ENCODE results near the gene ASTN2. TPM values are rescaled to one million over a fixed set of nuclear protein-coding genes. Genes with fewer than 3 reads are reported as not detected.

Gene ASTN2
- total and polyA plus RNA-seq, 7 donors = 0.60 to 7.5 (median 2.2) TPM

DNA sequence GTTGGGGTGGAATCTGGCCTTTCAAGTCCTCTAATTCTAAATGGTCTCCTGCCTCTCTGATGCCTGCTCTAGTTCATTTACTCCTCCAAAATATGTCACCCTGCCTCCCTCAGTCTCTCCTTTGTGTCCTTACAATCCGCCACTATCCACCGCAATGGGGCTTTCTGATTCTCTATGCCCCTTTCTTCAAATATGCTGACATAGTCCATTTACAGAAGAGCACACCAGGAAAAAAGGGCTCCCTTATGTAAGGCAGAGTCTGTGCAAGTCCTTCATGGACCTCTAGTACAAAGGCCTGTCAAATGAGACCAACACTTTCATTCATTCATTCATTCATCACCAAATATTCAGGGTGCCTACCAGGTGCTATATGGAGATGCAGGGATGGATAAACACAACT, 2.0 kb upstream of the ASTN2 start:
- WGBS, 2 donors = 92 to 95% methylated on average over 2 of the region's 2 CpGs
- intact Hi-C loops (cut with DNase I) = no loop called here
- Histone ChIP-seq H3K36me3 (no peaks in the 10 kb centered on the region), H3K4me1 (peaks cover 0 to 26% (median 20%) of the 10 kb centered on the region in 4 donors), H3K4me3 (no peak overlapping the region), H3K27me3 (peaks cover 33 to 83% (median 33%) of the 10 kb centered on the region in 3 donors), H3K9me3 (no peaks in the 10 kb centered on the region), H3K27ac (no peak overlapping the region)
- no peak for DNase-seq
- TF ChIP-seq, protein P1, sequence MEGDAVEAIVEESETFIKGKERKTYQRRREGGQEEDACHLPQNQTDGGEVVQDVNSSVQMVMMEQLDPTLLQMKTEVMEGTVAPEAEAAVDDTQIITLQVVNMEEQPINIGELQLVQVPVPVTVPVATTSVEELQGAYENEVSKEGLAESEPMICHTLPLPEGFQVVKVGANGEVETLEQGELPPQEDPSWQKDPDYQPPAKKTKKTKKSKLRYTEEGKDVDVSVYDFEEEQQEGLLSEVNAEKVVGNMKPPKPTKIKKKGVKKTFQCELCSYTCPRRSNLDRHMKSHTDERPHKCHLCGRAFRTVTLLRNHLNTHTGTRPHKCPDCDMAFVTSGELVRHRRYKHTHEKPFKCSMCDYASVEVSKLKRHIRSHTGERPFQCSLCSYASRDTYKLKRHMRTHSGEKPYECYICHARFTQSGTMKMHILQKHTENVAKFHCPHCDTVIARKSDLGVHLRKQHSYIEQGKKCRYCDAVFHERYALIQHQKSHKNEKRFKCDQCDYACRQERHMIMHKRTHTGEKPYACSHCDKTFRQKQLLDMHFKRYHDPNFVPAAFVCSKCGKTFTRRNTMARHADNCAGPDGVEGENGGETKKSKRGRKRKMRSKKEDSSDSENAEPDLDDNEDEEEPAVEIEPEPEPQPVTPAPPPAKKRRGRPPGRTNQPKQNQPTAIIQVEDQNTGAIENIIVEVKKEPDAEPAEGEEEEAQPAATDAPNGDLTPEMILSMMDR (IDR thresholded peaks at IDR 0.05) = no peak
- TF ChIP-seq EP300 (IDR thresholded peaks at IDR 0.05) = no peak

DNA sequence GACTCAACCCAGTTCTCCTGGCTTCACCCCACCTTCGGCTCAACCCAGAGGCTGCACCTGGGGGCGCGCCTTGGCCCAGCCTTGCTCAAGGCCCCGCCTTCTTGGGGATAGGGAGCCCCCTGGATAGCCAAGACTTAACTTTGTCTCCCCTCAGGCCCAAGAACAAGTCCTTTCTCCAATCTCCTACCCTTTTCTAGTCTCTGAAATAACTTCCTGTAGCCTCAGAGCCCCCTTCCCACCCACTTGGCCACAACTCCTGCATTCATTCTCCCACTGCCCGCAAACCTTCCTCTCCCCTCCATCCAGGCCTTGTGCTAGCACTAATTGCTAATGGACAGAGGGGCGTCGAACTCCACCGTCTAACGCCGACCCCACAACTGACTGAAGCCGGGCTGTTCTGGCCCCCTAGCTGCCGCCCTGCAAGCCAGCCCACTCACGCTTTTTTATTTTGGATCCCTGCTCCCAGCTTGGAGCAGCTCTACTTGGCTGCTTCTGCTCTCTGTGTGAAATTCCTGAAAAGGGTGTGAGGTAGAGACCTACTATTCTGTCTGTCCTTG, 579 bp upstream of the ASTN2 start:
- Histone ChIP-seq H3K4me1 (peaks cover 0 to 26% (median 20%) of the 10 kb centered on the region in 4 donors), H3K9me3 (no peaks in the 10 kb centered on the region), H3K27me3 (peaks cover 33 to 83% (median 37%) of the 10 kb centered on the region in 3 donors), H3K4me3 (peak overlapping the region; percentile 22 to 51 (median 44)), H3K36me3 (no peaks in the 10 kb centered on the region), H3K27ac (no peak overlapping the region)
- 4 to 14% methylated on average over 13 of the region's 13 CpGs for WGBS, 2 donors
- intact Hi-C loops (cut with DNase I) = no loop called here
- TF ChIP-seq POLR2AphosphoS5 (IDR thresholded peaks at IDR 0.05) (no peak), POLR2A (IDR thresholded peaks at IDR 0.05) (no peak)
- TF ChIP-seq, protein P1 (IDR thresholded peaks at IDR 0.05) = no peak
- DNase-seq = no peak

DNA sequence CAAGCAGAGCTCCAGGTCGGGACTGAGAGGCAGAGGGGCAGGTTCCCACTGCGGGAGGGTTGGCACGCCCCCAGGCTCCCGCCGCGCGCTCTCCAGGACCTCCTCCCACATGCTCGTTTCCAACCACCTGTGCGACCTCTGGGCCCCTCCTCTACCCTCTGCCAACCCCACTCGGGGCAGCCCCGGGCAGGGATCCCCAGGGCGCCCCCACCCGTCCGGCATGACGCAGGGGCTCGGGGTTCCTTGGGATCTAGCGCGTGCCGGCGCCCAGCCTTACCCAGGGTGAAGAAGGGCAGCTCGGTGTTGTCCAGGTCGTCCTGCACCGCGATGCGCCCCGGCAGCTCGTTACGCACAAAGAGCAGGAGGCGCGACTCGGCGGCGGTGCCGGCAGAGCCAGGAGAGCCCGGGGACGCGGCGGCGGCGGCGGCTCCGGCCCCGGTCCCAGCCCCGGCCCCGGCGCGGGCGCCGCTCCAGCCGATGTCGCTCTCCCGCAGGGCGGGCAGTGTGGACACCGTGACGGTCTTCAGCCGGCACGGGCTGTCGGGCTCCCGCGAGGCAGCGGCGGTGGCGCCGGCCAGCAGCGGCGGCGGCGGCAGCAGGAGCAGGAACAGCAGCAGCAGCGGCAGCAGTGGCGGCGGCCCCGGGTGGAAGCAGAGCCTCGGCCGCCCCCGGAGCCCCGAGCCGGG, 494 bp downstream of the ASTN2 start:
- H3K27ac ChIP-seq = no peak overlapping the region
- no peak for DNase-seq

DNA sequence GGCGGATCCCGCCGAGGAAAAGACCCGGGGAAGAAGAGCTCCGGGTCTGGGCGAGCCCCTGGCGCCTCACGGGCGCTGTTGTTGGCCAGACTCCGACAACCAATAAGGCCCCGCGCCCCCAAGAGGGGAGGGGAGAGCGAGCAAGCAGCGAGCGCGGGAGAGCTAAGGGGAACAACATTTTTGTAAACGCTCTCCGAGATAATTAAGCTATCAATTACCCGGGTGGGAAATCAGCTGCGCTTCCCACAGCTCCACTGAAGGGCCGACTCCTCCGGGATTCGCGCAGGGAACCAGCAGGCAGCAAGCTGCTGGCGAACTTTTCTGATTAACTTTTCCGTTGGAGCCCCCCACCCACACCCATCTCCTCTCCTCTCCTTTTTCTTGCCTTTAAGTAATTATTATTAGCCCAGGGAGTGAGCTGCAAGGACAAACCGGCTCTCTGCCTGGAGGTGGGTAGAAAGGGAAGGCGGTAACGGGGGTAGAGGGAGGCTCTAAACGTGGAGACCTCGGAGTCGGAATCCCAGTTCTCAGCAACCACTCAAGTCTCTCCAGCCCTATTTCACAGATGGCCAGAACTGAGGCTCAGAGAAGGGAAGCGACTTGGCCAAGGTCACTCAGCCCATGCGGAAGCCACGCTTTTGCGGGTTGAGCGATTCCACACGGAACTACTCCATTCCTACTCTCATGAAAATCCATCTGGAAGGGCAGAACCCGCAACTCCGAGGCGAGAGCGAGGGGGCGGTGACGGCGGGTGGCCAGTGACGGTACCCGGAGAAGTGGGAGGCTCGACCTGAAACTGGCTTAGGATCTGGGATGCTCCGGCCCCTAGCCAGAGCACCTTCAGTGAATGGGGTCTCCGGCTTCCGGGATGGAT, 1.3 kb downstream of the ASTN2 start:
- 3 to 4% methylated on average over 51 of the region's 51 CpGs for WGBS, 2 donors
- TF ChIP-seq POLR2AphosphoS5 (IDR thresholded peaks at IDR 0.05) (no peak), EP300 (IDR thresholded peaks at IDR 0.05) (no peak), POLR2A (IDR thresholded peaks at IDR 0.05) (no peak)
- TF ChIP-seq, protein P1 (IDR thresholded peaks at IDR 0.05) = no peak
- Histone ChIP-seq H3K27me3 (peaks cover 33 to 74% (median 37%) of the 10 kb centered on the region in 3 donors), H3K9me3 (no peaks in the 10 kb centered on the region), H3K4me3 (peak overlapping the region in 3 of 4 donors; percentile 39 to 51 (median 49)), H3K4me1 (peaks cover 0 to 26% (median 20%) of the 10 kb centered on the region in 4 donors), H3K36me3 (no peaks in the 10 kb centered on the region), H3K27ac (no peak overlapping the region)
- intact Hi-C loops (cut with DNase I) = no loop called here
- DNase-seq = no peak

More for the DNA sequence above, 494 bp downstream of the ASTN2 start:
- Histone ChIP-seq H3K4me1 (peaks cover 0 to 26% (median 20%) of the 10 kb centered on the region in 4 donors), H3K4me3 (peak overlapping the region in 3 of 4 donors; percentile 39 to 51 (median 49)), H3K27me3 (peaks cover 33 to 79% (median 37%) of the 10 kb centered on the region in 3 donors), H3K36me3 (no peaks in the 10 kb centered on the region), H3K9me3 (no peaks in the 10 kb centered on the region)
- intact Hi-C loops (cut with DNase I) = no loop called here
- TF ChIP-seq POLR2AphosphoS5 (IDR thresholded peaks at IDR 0.05) = no peak
- TF ChIP-seq POLR2A (IDR thresholded peaks at IDR 0.05) = no peak
- TF ChIP-seq, protein P1 (IDR thresholded peaks at IDR 0.05) = no peak
- TF ChIP-seq EP300 (IDR thresholded peaks at IDR 0.05) = no peak
- 1 to 2% methylated on average over 77 of the region's 77 CpGs for WGBS, 2 donors

Data from sigmoid colon (tissue), 7 donors.